Neural crest cell (in vitro differentiated cells): ENCODE results near the gene STXBP2. TPM values are rescaled to one million over a fixed set of nuclear protein-coding genes. Genes with fewer than 3 reads are reported as not detected.

Experiments
- DNase-seq: peaks from one replicate; pipeline ENCODE4 v3.0.0; 2021; ENCODE audit warnings: low read depth, mixed read lengths, low spot score
- H3K27ac Mint-ChIP-seq: one replicate; pipeline ENCODE4 v1.8.0; 2021; ENCODE audit warnings: mild to moderate bottlenecking, mixed read lengths; ENCODE audit not compliant: unreplicated experiment
- H3K27me3 Mint-ChIP-seq: 2 replicates; pipeline ENCODE4 v1.8.0; 2021; ENCODE audit warnings: low read depth, mild to moderate bottlenecking, mixed read lengths
- H3K36me3 Mint-ChIP-seq: 2 replicates; pipeline ENCODE4 v1.8.0; 2021; ENCODE audit warnings: low read depth, mild to moderate bottlenecking, mixed read lengths
- H3K4me1 Mint-ChIP-seq: 2 replicates; pipeline ENCODE4 v1.8.0; 2021; ENCODE audit warnings: mixed read lengths
- H3K4me3 Mint-ChIP-seq: one replicate; pipeline ENCODE4 v1.8.0; 2021; ENCODE audit warnings: mild to moderate bottlenecking, mixed read lengths
- H3K9me3 Mint-ChIP-seq: 2 replicates; pipeline ENCODE4 v1.8.0; 2021; ENCODE audit warnings: mixed read lengths
- CTCF ChIP-seq: fragments of 200-600 bp; sonication (generic); conservative IDR thresholded peaks from 2 replicates; pipeline ENCODE4 v1.5.0; 2021; ENCODE audit warnings: antibody characterized with exemption, mild to moderate bottlenecking
- total RNA-seq: library from RNA; stranded (reverse); gene quantifications from 2 replicates; pipeline ENCODE4 v1.2.1, GENCODE V29; 2021

STXBP2 gene
- total RNA-seq, 1 donor from 2014 or later = 4.6 TPM

DNA sequence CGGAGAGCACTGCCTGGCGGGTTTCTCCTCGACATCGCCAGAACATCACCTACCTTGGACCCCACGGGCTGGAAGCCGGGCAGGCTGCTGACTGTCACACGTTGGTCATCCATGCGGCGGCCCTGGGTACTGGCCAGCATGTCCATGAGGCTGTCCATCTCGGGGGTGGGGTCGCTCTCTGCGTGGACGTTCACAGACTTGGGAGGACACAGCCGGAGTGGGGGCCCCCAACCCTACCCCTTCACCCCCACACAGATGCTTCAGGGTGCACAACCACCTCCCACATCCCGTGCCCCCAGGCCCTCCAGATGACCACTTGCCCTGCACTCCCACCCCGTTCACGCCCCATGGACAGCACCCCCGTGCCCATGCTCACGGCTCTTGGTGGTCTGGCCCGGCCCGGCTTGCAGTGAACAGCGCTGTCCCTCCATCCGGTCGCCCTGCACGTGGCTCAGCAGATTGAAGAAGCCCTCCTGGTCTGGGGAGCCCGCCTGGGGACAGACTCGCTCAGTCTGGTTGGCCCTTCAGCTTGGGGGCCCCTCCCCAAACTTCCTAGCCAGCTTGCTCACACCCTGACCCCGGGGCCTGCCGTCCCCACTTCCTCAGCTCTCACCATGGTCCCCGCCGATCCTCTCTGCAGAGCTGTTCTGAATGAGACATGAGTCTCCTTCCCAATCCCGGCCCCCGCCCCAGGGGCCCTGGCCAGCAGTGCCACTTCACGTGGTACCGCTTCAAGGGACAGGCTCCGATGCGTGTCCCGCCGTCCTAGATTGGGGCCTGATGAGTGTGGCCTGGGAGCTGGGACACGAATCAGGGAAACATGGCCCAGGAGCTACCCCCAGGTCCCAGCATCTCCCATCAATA is 4.3 kb upstream of the STXBP2 start:
- Mint-ChIP-seq H3K36me3 (peaks cover 5% of the 10 kb centered on the region), H3K4me1 (peaks cover 27% of the 10 kb centered on the region), H3K27ac (no peak overlapping the region), H3K9me3 (no peaks in the 10 kb centered on the region), H3K27me3 (peaks cover 41% of the 10 kb centered on the region), H3K4me3 (no peak overlapping the region)
- no peak for TF ChIP-seq CTCF
- DNase-seq = no peak

GRCh38 chr19:7633698-7634097 is 3.2 kb upstream of the STXBP2 start, which contains the start of gene PCP2:
Gene PCP2, minus strand, starts transcription at chr19:7633719. Its CDS starts 262 bp downstream, at chr19:7633457.
- H3K9me3 Mint-ChIP-seq = no peaks in the 10 kb centered on the region
- no peak within 1 kb of the TSS for H3K27ac Mint-ChIP-seq
- peaks cover 5% of the 10 kb centered on the region for H3K36me3 Mint-ChIP-seq
- H3K4me1 Mint-ChIP-seq = peaks cover 22% of the 10 kb centered on the region
- DNase-seq = no peak
- H3K4me3 Mint-ChIP-seq = peak within 1 kb of the TSS; percentile 65
- TF ChIP-seq CTCF = no peak
- H3K27me3 Mint-ChIP-seq = peaks cover 52% of the 10 kb centered on the region

DNA sequence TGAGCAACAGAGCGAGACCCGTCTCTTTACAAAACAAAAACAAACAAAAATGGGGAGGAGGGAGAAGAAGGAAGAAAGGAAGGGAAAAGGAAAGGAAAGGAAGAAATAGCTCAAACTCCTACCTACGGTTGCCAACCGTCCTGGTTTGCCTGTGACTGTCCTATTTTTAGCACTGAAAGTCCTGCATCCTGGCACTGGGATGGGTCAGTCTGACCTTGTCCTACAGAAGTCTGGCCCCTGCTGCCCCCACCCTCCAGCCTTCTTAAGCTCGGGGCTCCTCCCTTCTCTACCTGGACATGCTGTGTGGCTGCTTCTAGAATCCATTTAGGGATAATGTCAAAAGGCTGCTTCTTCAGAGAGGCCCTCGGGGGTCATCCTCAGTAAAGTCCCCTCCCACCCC is 1.2 kb upstream of the STXBP2 start:
- Mint-ChIP-seq H3K4me1 (peaks cover 2% of the 10 kb centered on the region), H3K4me3 (peak overlapping the region; percentile 76), H3K27me3 (peaks cover 63% of the 10 kb centered on the region), H3K36me3 (no peaks in the 10 kb centered on the region), H3K27ac (peak overlapping the region; percentile 75), H3K9me3 (peaks cover 7% of the 10 kb centered on the region)
- no peak for DNase-seq
- TF ChIP-seq CTCF = no peak

DNA sequence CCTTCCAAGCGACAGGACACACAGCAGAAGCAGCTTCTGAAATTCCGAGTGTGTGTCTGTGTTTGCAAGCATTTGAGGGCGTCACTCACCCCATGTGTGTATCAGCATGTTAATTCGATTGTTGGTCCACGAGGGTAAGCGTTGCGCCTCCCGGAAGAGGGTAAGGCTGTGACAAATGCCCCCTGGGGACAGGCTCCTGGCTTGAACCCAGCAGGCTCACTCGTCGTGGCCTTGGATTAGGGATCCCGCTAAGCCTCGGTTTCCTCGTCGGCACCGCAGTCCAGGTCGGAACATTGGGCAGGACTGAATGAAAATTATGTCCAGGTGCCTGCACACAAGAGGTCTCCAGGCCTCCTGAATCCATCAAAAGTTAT is 606 bp upstream of the STXBP2 start:
- Mint-ChIP-seq H3K27me3 (peaks cover 65% of the 10 kb centered on the region), H3K4me3 (peak overlapping the region; percentile 76), H3K27ac (no peak overlapping the region), H3K4me1 (no peaks in the 10 kb centered on the region), H3K36me3 (no peaks in the 10 kb centered on the region), H3K9me3 (peaks cover 7% of the 10 kb centered on the region)
- TF ChIP-seq CTCF = no peak
- DNase-seq = no peak

DNA sequence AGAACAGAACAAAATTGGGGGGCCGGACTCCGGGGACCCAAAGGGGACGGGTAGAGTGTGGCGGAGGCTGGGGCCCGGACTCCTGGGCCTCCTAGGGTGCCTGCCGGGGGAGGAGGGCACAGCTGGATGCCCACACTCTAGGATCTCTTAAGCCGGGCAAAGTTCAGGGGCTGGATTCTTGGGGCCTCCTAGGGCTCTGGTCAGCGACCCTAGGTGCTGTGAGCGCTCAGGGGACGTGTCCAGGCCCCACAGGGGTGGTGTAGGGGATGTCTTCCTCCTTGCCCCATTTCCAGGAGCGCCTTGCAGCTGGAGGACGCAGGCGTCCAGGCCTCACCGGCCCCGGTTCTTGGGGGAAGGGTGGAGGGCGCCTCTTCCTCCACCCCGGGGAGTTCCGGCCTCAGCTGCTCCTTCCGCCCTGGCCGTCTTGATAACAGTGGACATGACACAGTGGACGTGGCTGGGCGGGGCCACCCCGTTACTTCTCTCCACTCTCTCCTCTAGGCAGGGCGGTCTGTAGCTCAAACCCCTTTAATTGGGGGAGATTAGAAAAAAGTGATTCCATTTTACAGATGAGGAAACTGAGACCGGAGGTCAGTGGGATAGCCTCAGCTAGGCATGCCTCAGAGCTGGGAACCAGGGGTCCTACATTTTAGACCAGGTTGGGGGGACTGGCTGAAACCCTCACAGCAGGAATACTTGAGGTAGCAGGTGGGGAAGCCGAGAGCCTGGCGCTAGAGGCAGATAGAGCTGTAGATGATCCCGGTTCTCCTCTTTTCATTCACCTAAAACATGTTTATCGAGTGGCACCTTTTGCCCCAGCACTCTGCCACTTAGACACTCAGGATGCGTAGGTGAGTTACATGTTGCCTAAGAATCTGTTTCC is 705 bp downstream of the STXBP2 start:
- no peaks in the 10 kb centered on the region for H3K36me3 Mint-ChIP-seq
- no peaks in the 10 kb centered on the region for H3K4me1 Mint-ChIP-seq
- H3K4me3 Mint-ChIP-seq = no peak overlapping the region
- H3K9me3 Mint-ChIP-seq = peaks cover 7% of the 10 kb centered on the region
- H3K27ac Mint-ChIP-seq = no peak overlapping the region
- peaks cover 66% of the 10 kb centered on the region for H3K27me3 Mint-ChIP-seq
- TF ChIP-seq CTCF = no peak
- DNase-seq = no peak
